GM12873 (cell line): ENCODE measurements around the gene ANKRD16.
A peak's percentile ranks its signal among the peaks of the same experiment; 100 is the strongest.

Experiments
- CTCF ChIP-seq: IDR thresholded peaks from 2 replicates; pipeline ENCODE4 v1.5.1; 2012; ENCODE audit warnings: low read depth, mild to moderate bottlenecking, moderate library complexity, low read length, control low read depth; ENCODE audit not compliant: insufficient read depth; ENCODE audit errors: missing control alignments

The ANKRD16 gene

GRCh38 chr10:5873515-5873995, 16.1 kb downstream of the ANKRD16 start:
- peak; percentile 65 for TF ChIP-seq CTCF

GRCh38 chr10:5871596-5871995, 18.1 kb downstream of the ANKRD16 start:
- no peak for TF ChIP-seq CTCF

- no peak for TF ChIP-seq CTCF
Measured at GRCh38 chr10:5869156-5869555, 20.5 kb downstream of the ANKRD16 start.

GRCh38 chr10:5862360-5862961, 27.2 kb downstream of the ANKRD16 start:
- no peak for TF ChIP-seq CTCF

GRCh38 chr10:5860066-5860465, 29.6 kb downstream of the ANKRD16 start:
- TF ChIP-seq CTCF: no peak

- TF ChIP-seq CTCF: no peak
Measured at GRCh38 chr10:5858811-5859210, 30.9 kb downstream of the ANKRD16 start.

GRCh38 chr10:5856701-5857004, 33.0 kb downstream of the ANKRD16 start:
- TF ChIP-seq CTCF: no peak
